MCF 10A (cell line): ENCODE measurements around the gene TFRC. TPM values are rescaled to one million over a fixed set of nuclear protein-coding genes. Genes with fewer than 3 reads are reported as not detected.

Experiments
- BruUV-seq: library from RNA; stranded (reverse); fragments of 400-500 nt; replicated peaks from 2 replicates; lab custom pipeline; 2021; lab: Mats Ljungman, UMichigan
- CTCF ChIA-PET: fragments of 300-600 bp; sonication (Branson Sonifier 250); formaldehyde crosslinking; extraction: SDS; loops from one replicate; lab custom pipeline; 2021; ENCODE audit warnings: antibody characterized with exemption, inconsistent platforms; lab: Yijun Ruan, JAX
- POLR2A ChIA-PET: fragments of 300-600, 350-650 bp; sonication (Branson Sonifier 250); formaldehyde crosslinking; extraction: SDS; loops from one replicate; lab custom pipeline; 2020; ENCODE audit warnings: antibody characterized with exemption, inconsistent platforms; lab: Yijun Ruan, JAX
- DNase-seq: peaks from one replicate; pipeline ENCODE4 v3.0.0-alpha.2; 2018; ENCODE audit not compliant: unreplicated experiment
- H3K27ac Mint-ChIP-seq: one replicate; pipeline ENCODE4 v1.8.0; 2022; ENCODE audit warnings: mild to moderate bottlenecking, low read depth, mixed read lengths; ENCODE audit not compliant: unreplicated experiment
- H3K27me3 Mint-ChIP-seq: one replicate; pipeline ENCODE4 v1.8.0; 2022; ENCODE audit warnings: mixed read lengths; ENCODE audit not compliant: insufficient read depth, unreplicated experiment
- H3K36me3 Mint-ChIP-seq: one replicate; pipeline ENCODE4 v1.8.0; 2022; ENCODE audit warnings: mild to moderate bottlenecking, moderate library complexity, mixed read lengths; ENCODE audit not compliant: insufficient read depth, unreplicated experiment
- H3K4me1 Mint-ChIP-seq: one replicate; pipeline ENCODE4 v1.8.0; 2022; ENCODE audit warnings: mixed read lengths; ENCODE audit not compliant: insufficient read depth, unreplicated experiment
- H3K4me3 Mint-ChIP-seq: one replicate; pipeline ENCODE4 v1.8.0; 2022; ENCODE audit warnings: mild to moderate bottlenecking, moderate library complexity, mixed read lengths; ENCODE audit not compliant: unreplicated experiment
- H3K9me3 Mint-ChIP-seq: one replicate; pipeline ENCODE4 v1.8.0; 2022; ENCODE audit warnings: mixed read lengths; ENCODE audit not compliant: unreplicated experiment
- CTCF ChIP-seq: fragments of 200-600 bp; IDR thresholded peaks from one replicate; pipeline ENCODE4 v1.8.0; 2022; ENCODE audit warnings: antibody characterized with exemption, mild to moderate bottlenecking; ENCODE audit not compliant: unreplicated experiment
- intact Hi-C: fragments of 100-400 bp; cut with micrococcal nuclease; formaldehyde crosslinking; loops from 2 replicates; pipeline ENCODE4 v1.14.1; 2022
- total RNA-seq: library from RNA; stranded (reverse); gene quantifications from 2 replicates; pipeline ENCODE4 v1.2.3, GENCODE V29; 2022

Gene TFRC
- total RNA-seq, 1 experiment from 2014 or later: 72.9 TPM

- Mint-ChIP-seq H3K27me3 (peaks cover 12% of the 10 kb centered on the region), H3K9me3 (no peaks in the 10 kb centered on the region), H3K27ac (no peak overlapping the region), H3K36me3 (no peaks in the 10 kb centered on the region), H3K4me1 (no peaks in the 10 kb centered on the region), H3K4me3 (no peak overlapping the region)
- TF ChIP-seq CTCF: no peak
- DNase-seq: no peak
- no TSS peak for BruUV-seq
- POLR2A ChIA-PET: no interaction called here
- intact Hi-C loops: no loop called here
- CTCF ChIA-PET: interaction anchor here (0.6 to 0.7 kb wide), 2 partner anchors 271 to 273 kb away, joined by 3 to 4 read pairs; no protein-coding TSS in a partner anchor
These were observed 82.0 kb downstream of the TFRC start for GRCh38 chr3:195999896-196000295.

Other genes with a start within 250 kb of the TFRC start
- gene TNK2, start 173.5 kb downstream of the TFRC start, total RNA-seq: 56.1 and 75.8 TPM in 2 replicates
- not detected in 2 replicates for gene ZDHHC19, start 129.3 kb upstream of the TFRC start, total RNA-seq
- not detected in 2 replicates for gene SLC51A, start 134.4 kb upstream of the TFRC start, total RNA-seq
- gene PCYT1A, start 205.6 kb upstream of the TFRC start, total RNA-seq: 64.5 and 78.1 TPM in 2 replicates
- 22.3 and 23.5 TPM in 2 replicates for gene DYNLT2B, start 236.2 kb upstream of the TFRC start, total RNA-seq